H9 (cell line): ENCODE data around the gene IL1RAPL2. TPM values are rescaled to one million over a fixed set of nuclear protein-coding genes. Genes with fewer than 3 reads are reported as not detected.

Experiments
- DNase-seq: peaks from one replicate; pipeline ENCODE4 v3.0.0-alpha.2; 2017
- H2AFZ ChIP-seq: one replicate; pipeline ENCODE4 v1.6.1; 2013; ENCODE audit warnings: mild to moderate bottlenecking, low read length, control low read depth, moderate library complexity
- H2AK5ac ChIP-seq: 2 replicates; pipeline ENCODE4 v1.6.1; 2013; ENCODE audit warnings: low read length, control low read depth, mixed read lengths; ENCODE audit not compliant: insufficient read length
- H2BK120ac ChIP-seq: one replicate; pipeline ENCODE4 v1.6.1; 2013; ENCODE audit warnings: low read depth, mild to moderate bottlenecking, low read length, control low read depth, inconsistent platforms; ENCODE audit not compliant: poor library complexity, severe bottlenecking
- H2BK12ac ChIP-seq: 2 replicates; pipeline ENCODE4 v1.6.1; 2013; ENCODE audit warnings: low read length, control low read depth, mixed read lengths, low read depth; ENCODE audit not compliant: insufficient read length
- H2BK15ac ChIP-seq: 2 replicates; pipeline ENCODE4 v1.6.1; 2013; ENCODE audit warnings: low read depth, low read length, control low read depth
- H2BK20ac ChIP-seq: one replicate; pipeline ENCODE4 v1.6.1; 2013; ENCODE audit warnings: low read depth, mild to moderate bottlenecking, low read length, control low read depth, inconsistent platforms; ENCODE audit not compliant: poor library complexity, severe bottlenecking
- H2BK5ac ChIP-seq: 2 replicates; pipeline ENCODE4 v1.6.1; 2013; ENCODE audit warnings: low read length, control low read depth, mixed read lengths; ENCODE audit not compliant: insufficient read length
- H3K14ac ChIP-seq: 2 replicates; pipeline ENCODE4 v1.6.1; 2013; ENCODE audit warnings: low read length, control low read depth; ENCODE audit not compliant: insufficient read depth
- H3K18ac ChIP-seq: 2 replicates; pipeline ENCODE4 v1.6.1; 2013; ENCODE audit warnings: low read depth, mild to moderate bottlenecking, mixed read lengths, low read length, control low read depth; ENCODE audit not compliant: insufficient read length
- H3K23ac ChIP-seq: 2 replicates; pipeline ENCODE4 v1.6.1; 2013; ENCODE audit warnings: low read length, control low read depth, mixed read lengths, low read depth; ENCODE audit not compliant: insufficient read length
- H3K23me2 ChIP-seq: 2 replicates; pipeline ENCODE4 v1.6.1; 2013; ENCODE audit warnings: low read depth, mild to moderate bottlenecking, mixed read lengths, low read length, control low read depth; ENCODE audit not compliant: insufficient read length, poor library complexity, severe bottlenecking
- H3K27ac ChIP-seq: 2 replicates; pipeline ENCODE4 v1.5.1; 2013; ENCODE audit warnings: low read length, control low read depth, mixed read lengths, low read depth; ENCODE audit not compliant: insufficient read length
- H3K27me3 ChIP-seq: 2 replicates; pipeline ENCODE4 v1.6.1; 2013; ENCODE audit warnings: low read length, control low read depth, inconsistent platforms; ENCODE audit not compliant: insufficient read depth
- H3K4ac ChIP-seq: 2 replicates; pipeline ENCODE4 v1.6.1; 2013; ENCODE audit warnings: low read depth, mild to moderate bottlenecking, control low read depth, inconsistent platforms, low read length, moderate library complexity
- H3K4me1 ChIP-seq: 2 replicates; pipeline ENCODE4 v1.6.1; 2013; ENCODE audit warnings: low read length, control low read depth, inconsistent platforms; ENCODE audit not compliant: insufficient read depth
- H3K4me2 ChIP-seq: 2 replicates; pipeline ENCODE4 v1.6.1; 2013; ENCODE audit warnings: low read length, control low read depth, mixed read lengths; ENCODE audit not compliant: insufficient read length, insufficient read depth
- H3K56ac ChIP-seq: 2 replicates; pipeline ENCODE4 v1.6.1; 2013; ENCODE audit warnings: low read depth, mild to moderate bottlenecking, mixed read lengths, low read length, control low read depth; ENCODE audit not compliant: insufficient read length
- H3K79me1 ChIP-seq: 2 replicates; pipeline ENCODE4 v1.6.1; 2013; ENCODE audit warnings: low read depth, mild to moderate bottlenecking, moderate library complexity, low read length, control low read depth, inconsistent platforms; ENCODE audit not compliant: insufficient read depth, poor library complexity, severe bottlenecking
- H3K79me2 ChIP-seq: 2 replicates; pipeline ENCODE4 v1.6.1; 2013; ENCODE audit warnings: low read length, control low read depth, inconsistent platforms; ENCODE audit not compliant: insufficient read depth
- H3K9ac ChIP-seq: 2 replicates; pipeline ENCODE4 v1.6.1; 2013; ENCODE audit warnings: low read length, control low read depth, mixed read lengths; ENCODE audit not compliant: insufficient read length; ENCODE audit errors: extremely low read depth
- H3K9me3 ChIP-seq: one replicate; pipeline ENCODE4 v1.6.1; 2013; ENCODE audit warnings: low read depth, low read length, inconsistent platforms; ENCODE audit not compliant: control insufficient read depth
- H3T11ph ChIP-seq: one replicate; pipeline ENCODE4 v1.6.1; 2013; ENCODE audit warnings: mild to moderate bottlenecking, low read length, control low read depth, inconsistent platforms
- H4K20me1 ChIP-seq: one replicate; pipeline ENCODE4 v1.6.1; 2013; ENCODE audit not compliant: control insufficient read depth, insufficient read length, insufficient read depth
- H4K5ac ChIP-seq: 2 replicates; pipeline ENCODE4 v1.6.1; 2013; ENCODE audit warnings: low read depth, mild to moderate bottlenecking, mixed read lengths, low read length, control low read depth; ENCODE audit not compliant: insufficient read length
- H4K8ac ChIP-seq: replicated peaks from 2 replicates; pipeline ENCODE4 v1.6.1; 2013; ENCODE audit warnings: low read length, control low read depth, mixed read lengths, low read depth; ENCODE audit not compliant: insufficient read length
- H4K91ac ChIP-seq: 2 replicates; pipeline ENCODE4 v1.6.1; 2013; ENCODE audit warnings: low read depth, mild to moderate bottlenecking, moderate library complexity, mixed read lengths, low read length, control low read depth; ENCODE audit not compliant: insufficient read length
- H3K27ac Mint-ChIP-seq, 3 experiments: 2 replicates in 2 of 3; 3 replicates in 1 of 3; pipeline ENCODE4 v1.8.0; 2020 to 2021; ENCODE audit warnings: mixed read lengths in 3 of 3, mild to moderate bottlenecking in 1 of 3, moderate library complexity in 1 of 3
- H3K27me3 Mint-ChIP-seq: 2 replicates; pipeline ENCODE4 v1.8.0; 2021; ENCODE audit warnings: low read depth, mild to moderate bottlenecking, moderate library complexity, mixed read lengths
- H3K36me3 Mint-ChIP-seq, 3 experiments: 2 replicates in 2 of 3; 3 replicates in 1 of 3; pipeline ENCODE4 v1.8.0; 2020 to 2021; ENCODE audit warnings: low read depth in 3 of 3, mixed read lengths in 3 of 3; ENCODE audit not compliant: insufficient read depth in 1 of 3
- H3K4me1 Mint-ChIP-seq, 2 experiments: 2 replicates each; pipeline ENCODE4 v1.8.0; 2020; ENCODE audit warnings: mixed read lengths in 2 of 2
- H3K4me3 Mint-ChIP-seq, 2 experiments: 2 replicates in 1 of 2; 3 replicates in 1 of 2; pipeline ENCODE4 v1.8.0; 2020 to 2021; ENCODE audit warnings: mild to moderate bottlenecking in 2 of 2, mixed read lengths in 2 of 2, moderate library complexity in 1 of 2
- H3K9me3 Mint-ChIP-seq, 2 experiments: 2 replicates in 1 of 2; 3 replicates in 1 of 2; pipeline ENCODE4 v1.8.0; 2020; ENCODE audit warnings: mild to moderate bottlenecking in 2 of 2, mixed read lengths in 2 of 2, moderate library complexity in 1 of 2
- CTCF ChIP-seq: fragments of 200-600 bp; sonication (generic); conservative IDR thresholded peaks from 3 replicates; pipeline ENCODE4 v1.8.0; 2021; ENCODE audit warnings: antibody characterized with exemption, mild to moderate bottlenecking
- WGBS: extraction: QIAGEN DNeasy Blood & Tissue Kit; methylation state at CpG from one replicate; pipeline ENCODE4 v1.1.7; 2013; ENCODE audit warnings: missing lambda C conversion rate, low lambda C conversion rate, mixed read lengths; ENCODE audit not compliant: insufficient read length; ENCODE audit errors: extremely low coverage; 5-methylcytosine and 5-hydroxymethylcytosine counted together
- total RNA-seq: library from RNA; stranded (reverse); gene quantifications from 2 replicates; pipeline ENCODE4 v1.2.1, GENCODE V29; 2021

Gene IL1RAPL2
- total RNA-seq, 1 experiment from 2014 or later: not detected

GRCh38 chrX:105701310-105702052 lies 1135.5 kb downstream of the IL1RAPL2 start:
- no peak overlapping the region for H3T11ph ChIP-seq
- no peak overlapping the region for H4K91ac ChIP-seq
- no peak overlapping the region for H2BK5ac ChIP-seq
- no peak overlapping the region for H3K23ac ChIP-seq
- H2AK5ac ChIP-seq: no peak overlapping the region
- H4K5ac ChIP-seq: no peak overlapping the region
- no peaks in the 10 kb centered on the region for H3K23me2 ChIP-seq
- H3K9me3 ChIP-seq: no peaks in the 10 kb centered on the region
- H3K79me1 ChIP-seq: no peaks in the 10 kb centered on the region
- no peak overlapping the region for H2BK12ac ChIP-seq
- H2BK20ac ChIP-seq: no peak overlapping the region
- H3K9ac ChIP-seq: no peak overlapping the region
- no peak overlapping the region for H3K4me2 ChIP-seq
- H4K20me1 ChIP-seq: no peaks in the 10 kb centered on the region
- DNase-seq: no peak
- no peaks in the 10 kb centered on the region for H3K27me3 ChIP-seq
- no peak overlapping the region for H2BK15ac ChIP-seq
- H3K56ac ChIP-seq: no peak overlapping the region
- no peak overlapping the region for H4K8ac ChIP-seq
- H3K4ac ChIP-seq: no peak overlapping the region
- Mint-ChIP-seq H3K27ac (peak overlapping the region in 1 of 3 experiments; percentile 91; a peak in 3 of 7 replicates), H3K9me3 (peaks cover 0 to 34% of the 10 kb centered on the region in 2 experiments; a peak in 2 of 5 replicates), H3K27me3 (peaks cover 2% of the 10 kb centered on the region; the same call in 1 of the 2 replicates), H3K4me1 (peaks cover 11 to 23% of the 10 kb centered on the region in 2 experiments), H3K36me3 (no peaks in the 10 kb centered on the region), H3K4me3 (no peak overlapping the region)
- H3K79me2 ChIP-seq: no peaks in the 10 kb centered on the region
- H2BK120ac ChIP-seq: no peak overlapping the region
- peak; percentile 59 for TF ChIP-seq CTCF
- no peak overlapping the region for H3K27ac ChIP-seq
- no peaks in the 10 kb centered on the region; the same call in 1 of the 2 replicates for H3K4me1 ChIP-seq
- WGBS: no CpG with 5 or more reads among the region's 3 CpGs
- H2AFZ ChIP-seq: no peak overlapping the region
- H3K14ac ChIP-seq: no peak overlapping the region
- H3K18ac ChIP-seq: no peak overlapping the region
